ENCODE measurements around the gene SLC16A14.
"Not testable (repeated sequence)": the region's sequence is repeated elsewhere in the genome, so short reads cannot be mapped to it uniquely, and the experiment has no call there.

DNA sequence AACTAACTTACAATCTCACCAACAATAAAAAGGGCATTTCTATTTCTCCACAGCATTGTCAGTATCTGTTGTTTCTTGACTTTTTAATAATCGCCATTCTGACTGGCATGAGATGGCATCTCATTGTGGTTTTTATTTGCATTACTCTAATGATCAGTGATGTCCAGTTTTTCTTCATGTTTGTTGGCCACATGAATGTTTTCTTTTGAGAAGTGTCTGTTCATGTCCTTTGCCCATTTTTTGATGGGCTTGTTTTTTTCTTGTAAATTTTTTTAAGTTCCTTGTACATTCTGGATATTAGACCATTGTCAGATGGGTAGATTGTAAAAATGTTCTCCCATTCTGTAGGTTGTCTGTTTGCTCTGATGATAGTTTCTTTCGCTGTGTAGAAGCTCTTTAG, 33.2 kb upstream of the SLC16A14 start:
- TF ChIP-seq, protein P1, sequence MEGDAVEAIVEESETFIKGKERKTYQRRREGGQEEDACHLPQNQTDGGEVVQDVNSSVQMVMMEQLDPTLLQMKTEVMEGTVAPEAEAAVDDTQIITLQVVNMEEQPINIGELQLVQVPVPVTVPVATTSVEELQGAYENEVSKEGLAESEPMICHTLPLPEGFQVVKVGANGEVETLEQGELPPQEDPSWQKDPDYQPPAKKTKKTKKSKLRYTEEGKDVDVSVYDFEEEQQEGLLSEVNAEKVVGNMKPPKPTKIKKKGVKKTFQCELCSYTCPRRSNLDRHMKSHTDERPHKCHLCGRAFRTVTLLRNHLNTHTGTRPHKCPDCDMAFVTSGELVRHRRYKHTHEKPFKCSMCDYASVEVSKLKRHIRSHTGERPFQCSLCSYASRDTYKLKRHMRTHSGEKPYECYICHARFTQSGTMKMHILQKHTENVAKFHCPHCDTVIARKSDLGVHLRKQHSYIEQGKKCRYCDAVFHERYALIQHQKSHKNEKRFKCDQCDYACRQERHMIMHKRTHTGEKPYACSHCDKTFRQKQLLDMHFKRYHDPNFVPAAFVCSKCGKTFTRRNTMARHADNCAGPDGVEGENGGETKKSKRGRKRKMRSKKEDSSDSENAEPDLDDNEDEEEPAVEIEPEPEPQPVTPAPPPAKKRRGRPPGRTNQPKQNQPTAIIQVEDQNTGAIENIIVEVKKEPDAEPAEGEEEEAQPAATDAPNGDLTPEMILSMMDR (IDR thresholded peaks at IDR 0.05) = not testable (repeated sequence)
- not testable (repeated sequence) for TF ChIP-seq POLR2AphosphoS5 (IDR thresholded peaks at IDR 0.05)
